Right lobe of liver (tissue), 6 donors: ENCODE data around the gene TJP1. TPM values are rescaled to one million over a fixed set of nuclear protein-coding genes. Genes with fewer than 3 reads are reported as not detected.

Experiments
- ATAC-seq, 4 donors: fragments of 200-7000 bp; cut with Tn5 transposase; one replicate each; pipeline ENCODE4 v1.9.1; 2020; ENCODE audit warnings: mild to moderate bottlenecking in 4 of 4, moderate library complexity in 4 of 4
- DNase-seq, 3 donors: peaks; one replicate each; pipeline ENCODE4 v3.0.0-alpha.2; 2020
- H3K27ac ChIP-seq, 3 donors: fragments of 200-600 bp; one replicate each; pipeline ENCODE4 v1.8.0; 2022
- H3K27me3 ChIP-seq, 2 donors: fragments of 200-600 bp; one replicate each; pipeline ENCODE4 v1.8.0; 2022
- H3K36me3 ChIP-seq, 4 donors: fragments of 200-600 bp; sonication (generic) in 1 of 4; one replicate each; pipeline versions ENCODE4 v1.5.1 to v1.8.0; 2017 to 2022; ENCODE audit warnings: control low read depth in 1 of 4
- H3K4me1 ChIP-seq, 4 donors: fragments of 200-600 bp; sonication (generic) in 1 of 4; one replicate each; pipeline versions ENCODE4 v1.5.1 to v1.8.0; 2017 to 2022; ENCODE audit warnings: control low read depth in 1 of 4
- H3K4me3 ChIP-seq, 3 donors: fragments of 200-600 bp; one replicate each; pipeline ENCODE4 v1.8.0; 2022
- H3K9me3 ChIP-seq, 4 donors: fragments of 200-600 bp; sonication (generic) in 1 of 4; one replicate each; pipeline versions ENCODE4 v1.5.1 to v1.8.0; 2017 to 2022; ENCODE audit warnings: control low read depth in 1 of 4
- CTCF ChIP-seq, 4 donors: fragments of 200-600 bp in 3 of 4; fragments of 450-650 bp in 1 of 4; IDR thresholded peaks; one replicate each; pipeline versions ENCODE4 v1.5.1 to v1.8.0; 2016 to 2022; ENCODE audit warnings: antibody characterized with exemption in 4 of 4, mild to moderate bottlenecking in 2 of 4
- POLR2A ChIP-seq: fragments of 450-650 bp; IDR thresholded peaks from one replicate; pipeline ENCODE4 v1.6.1; 2017; ENCODE audit warnings: antibody characterized with exemption, mild to moderate bottlenecking
- WGBS: methylation state at CpG from one replicate; pipeline ENCODE4 v1.1.6; 2018; ENCODE audit warnings: low coverage, low lambda C conversion rate; ENCODE audit not compliant: insufficient coverage; ENCODE audit errors: missing lambda C conversion rate; 5-methylcytosine and 5-hydroxymethylcytosine counted together
- intact Hi-C, 2 donors: fragments of 100-400 bp; cut with DNase I; formaldehyde crosslinking; loops; one replicate each; pipeline versions ENCODE4 v1.11.2 to v1.14.1; 2022
- total RNA-seq, 6 experiments: library from RNA; depleted of rRNA in 2 of 6; stranded (reverse); fragments of >200 nt in 2 of 6; fragmentation: NEBNext Ultra II Directional in 3 of 6; extraction: Animal tissue kit (Norgen Biotek cat#: 25700) in 3 of 6; gene quantifications; one replicate each; pipeline versions ENCODE4 v1.1.0 to v1.2.4, GENCODE V29; 2016 to 2023
- donor health status: DM: no; HTN: yes; CAD: no.
- donor health status: DM: no; HTN: no; CAD: no.
- donor health status: DM: no; HTN: no; CAD: no.
- donor health status: DM: no; HTN: yes; CAD: no.
- donor health status: DM: no; HTN: yes; CAD: no.

TJP1 gene
- total RNA-seq, 6 experiments from 2014 or later: 22.5 to 57.3 (median 35.9) TPM

- Histone ChIP-seq H3K27ac (no peak overlapping the region), H3K4me3 (no peak overlapping the region), H3K4me1 (peaks cover 0 to 23% (median 7%) of the 10 kb centered on the region in 4 donors), H3K27me3 (no peaks in the 10 kb centered on the region), H3K36me3 (no peaks in the 10 kb centered on the region), H3K9me3 (no peaks in the 10 kb centered on the region)
- DNase-seq (no peak), ATAC-seq (no peak)
- 63% methylated on average over 1 of the region's 1 CpG for WGBS
- TF ChIP-seq POLR2A: no peak
- no peak for TF ChIP-seq CTCF (IDR thresholded peaks at IDR 0.05)
- intact Hi-C loops: no loop called here
Measured at GRCh38 chr15:29802411-29802810, 19.9 kb downstream of the TJP1 start.

GRCh38 chr15:29800491-29801366 is 21.5 kb downstream of the TJP1 start:
- WGBS: 53% methylated on average over 7 of the region's 7 CpGs
- no peak for TF ChIP-seq CTCF (IDR thresholded peaks at IDR 0.05)
- TF ChIP-seq POLR2A: no peak
- Histone ChIP-seq H3K36me3 (no peaks in the 10 kb centered on the region), H3K4me3 (no peak overlapping the region), H3K4me1 (peaks cover 0 to 23% (median 7%) of the 10 kb centered on the region in 4 donors), H3K27ac (peak overlapping the region in 1 of 3 donors; percentile 0), H3K9me3 (no peaks in the 10 kb centered on the region), H3K27me3 (no peaks in the 10 kb centered on the region)
- DNase-seq (no peak), ATAC-seq (peak in 2 of 4 donors; percentile 39 to 56)
- intact Hi-C loops: no loop called here

GRCh38 chr15:29799859-29800258 is 22.4 kb downstream of the TJP1 start:
- Histone ChIP-seq H3K4me1 (peaks cover 0 to 15% (median 3%) of the 10 kb centered on the region in 4 donors), H3K27me3 (no peaks in the 10 kb centered on the region), H3K36me3 (no peaks in the 10 kb centered on the region), H3K27ac (peak overlapping the region in 1 of 3 donors; percentile 0), H3K9me3 (no peaks in the 10 kb centered on the region), H3K4me3 (no peak overlapping the region)
- TF ChIP-seq POLR2A (no peak), CTCF (IDR thresholded peaks at IDR 0.05) (no peak)
- 52% methylated on average over 3 of the region's 3 CpGs for WGBS
- no peak for DNase-seq
- no peak for ATAC-seq
- intact Hi-C loops: no loop called here

GRCh38 chr15:29795610-29796009 is 26.7 kb downstream of the TJP1 start:
- ATAC-seq: no peak
- TF ChIP-seq CTCF (IDR thresholded peaks at IDR 0.05) (no peak), POLR2A (no peak)
- Histone ChIP-seq H3K27ac (no peak overlapping the region), H3K4me3 (no peak overlapping the region), H3K9me3 (no peaks in the 10 kb centered on the region), H3K27me3 (no peaks in the 10 kb centered on the region), H3K36me3 (no peaks in the 10 kb centered on the region), H3K4me1 (peaks cover 0 to 8% (median 0%) of the 10 kb centered on the region in 4 donors)
- no peak for DNase-seq
- intact Hi-C loops: no loop called here
- WGBS: 56% methylated on average over 1 of the region's 1 CpG
